CD4-positive, CD25-positive, alpha-beta regulatory T cell (primary cell): ENCODE data around the gene HDAC4. TPM values are rescaled to one million over a fixed set of nuclear protein-coding genes. Genes with fewer than 3 reads are reported as not detected.
A peak's percentile ranks its signal among the peaks of the same experiment; 100 is the strongest.

Experiments used
- ATAC-seq, 2 donors: fragments of 150-1000 bp; cut with Tn5 transposase; one replicate each; pipeline ENCODE4 v1.10.0; 2021; ENCODE audit warnings: low read depth in 2 of 2, moderate number of reproducible peaks in 2 of 2, moderate library complexity in 1 of 2
- DNase-seq, 3 donors: peaks; one replicate each; pipeline versions ENCODE4 v3.0.0 to v3.0.0-alpha.2; 2012 to 2022; ENCODE audit warnings: mixed read lengths in 1 of 3
- H3K27ac ChIP-seq: one replicate; pipeline ENCODE4 v1.7.0; 2013; ENCODE audit warnings: mild to moderate bottlenecking, low read length; ENCODE audit not compliant: insufficient read depth, poor library complexity, severe bottlenecking
- H3K27me3 ChIP-seq: one replicate; pipeline ENCODE4 v1.7.0; 2013; ENCODE audit warnings: low read length; ENCODE audit not compliant: control insufficient read depth, insufficient read depth
- H3K36me3 ChIP-seq: one replicate; pipeline ENCODE4 v1.7.0; 2013; ENCODE audit warnings: mild to moderate bottlenecking, low read length, moderate library complexity; ENCODE audit not compliant: control insufficient read depth, insufficient read depth
- H3K4me1 ChIP-seq: 2 replicates; pipeline ENCODE4 v1.7.0; 2013; ENCODE audit warnings: mild to moderate bottlenecking, low read length; ENCODE audit not compliant: insufficient read depth, control insufficient read depth, poor library complexity, severe bottlenecking
- H3K4me3 ChIP-seq: one replicate; pipeline ENCODE4 v1.7.0; 2013; ENCODE audit warnings: low read depth, mild to moderate bottlenecking, low read length, moderate library complexity
- H3K9me3 ChIP-seq, 2 experiments: 1 replicate in 1 of 2; 2 replicates in 1 of 2; pipeline ENCODE4 v1.7.0; 2013; ENCODE audit warnings: low read length in 2 of 2, mild to moderate bottlenecking in 1 of 2, moderate library complexity in 1 of 2; ENCODE audit not compliant: control insufficient read depth in 2 of 2
- H3K27ac Mint-ChIP-seq, 3 donors: one replicate each; pipeline ENCODE4 v1.8.0; 2020 to 2022; ENCODE audit warnings: mild to moderate bottlenecking in 3 of 3, mixed read lengths in 3 of 3, moderate library complexity in 2 of 3
- H3K27me3 Mint-ChIP-seq: one replicate; pipeline ENCODE4 v1.8.0; 2022; ENCODE audit warnings: mild to moderate bottlenecking, mixed read lengths
- H3K36me3 Mint-ChIP-seq: one replicate; pipeline ENCODE4 v1.8.0; 2020; ENCODE audit warnings: mixed read lengths
- H3K4me1 Mint-ChIP-seq, 4 donors: one replicate each; pipeline ENCODE4 v1.8.0; 2020 to 2022; ENCODE audit warnings: mixed read lengths in 4 of 4, mild to moderate bottlenecking in 1 of 4
- H3K4me3 Mint-ChIP-seq, 4 donors: one replicate each; pipeline ENCODE4 v1.8.0; 2020 to 2022; ENCODE audit warnings: mild to moderate bottlenecking in 4 of 4, mixed read lengths in 4 of 4, moderate library complexity in 3 of 4
- H3K9me3 Mint-ChIP-seq, 7 donors: one replicate each; pipeline ENCODE4 v1.8.0; 2020 to 2022; ENCODE audit warnings: mixed read lengths in 7 of 7, mild to moderate bottlenecking in 3 of 7, moderate library complexity in 2 of 7
- polyA plus RNA-seq, 4 donors: library from polyadenylated mRNA; unstranded; fragments of 300-500 nt; fragmentation: Illumina TruSeq; gene quantifications; one replicate each; pipeline ENCODE4 v1.2.3, GENCODE V29; 2021
- total RNA-seq: library from RNA; stranded (reverse); gene quantifications from one replicate; pipeline ENCODE4 v1.2.3, GENCODE V29; 2022

HDAC4 gene
- total and polyA plus RNA-seq, 5 donors from 2014 or later: 6.5 to 118 (median 8.6) TPM

DNA sequence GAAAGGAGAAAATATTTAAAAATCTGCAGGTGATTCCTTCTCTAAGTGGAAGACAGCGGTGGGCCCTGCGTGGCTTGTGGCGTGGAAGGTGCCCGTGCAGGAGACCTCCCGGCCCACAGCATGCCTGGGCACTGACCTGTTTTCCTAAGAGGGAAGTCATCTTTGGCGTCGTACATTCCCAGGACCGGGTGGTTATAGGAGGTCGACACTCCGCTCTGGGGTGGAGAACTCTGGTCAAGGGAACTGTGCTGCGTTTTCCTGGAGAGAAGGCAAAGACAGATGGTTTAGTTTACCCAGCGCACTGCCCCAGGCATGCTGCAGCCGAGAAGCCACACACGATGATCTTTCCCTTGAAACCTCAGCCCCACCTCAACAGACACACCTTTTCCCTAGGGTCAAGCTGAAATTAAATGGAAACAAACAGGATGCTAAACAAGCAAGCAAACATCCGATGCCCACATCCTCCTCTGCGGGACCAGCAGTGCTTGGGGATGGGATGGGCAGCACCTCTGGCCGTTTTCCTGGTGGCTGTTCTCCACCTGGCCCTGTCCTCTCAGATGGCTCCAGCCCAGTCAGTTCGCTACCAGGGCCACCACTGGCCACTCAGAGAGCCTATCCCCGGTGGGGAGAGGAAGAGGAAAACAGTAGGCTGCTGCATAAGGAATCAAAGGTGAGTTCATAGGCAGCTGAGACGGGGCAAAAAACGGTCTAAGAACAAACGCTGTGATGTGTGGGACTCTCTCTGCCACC lies 244.1 kb downstream of the HDAC4 start:
- no peak overlapping the region for H3K27ac ChIP-seq
- Mint-ChIP-seq H3K9me3 (no peaks in the 10 kb centered on the region), H3K4me1 (peaks cover 0 to 11% (median 3%) of the 10 kb centered on the region in 4 donors), H3K27me3 (no peaks in the 10 kb centered on the region), H3K36me3 (peaks cover 67% of the 10 kb centered on the region), H3K27ac (no peak overlapping the region), H3K4me3 (no peak overlapping the region)
- peaks cover 79% of the 10 kb centered on the region for H3K36me3 ChIP-seq
- ATAC-seq (no peak), DNase-seq (no peak)
- peaks cover 0 to under 1% of the 10 kb centered on the region in 2 experiments for H3K9me3 ChIP-seq
- no peak overlapping the region for H3K4me3 ChIP-seq
- no peaks in the 10 kb centered on the region for H3K27me3 ChIP-seq
- peaks cover under 1% of the 10 kb centered on the region for H3K4me1 ChIP-seq

DNA sequence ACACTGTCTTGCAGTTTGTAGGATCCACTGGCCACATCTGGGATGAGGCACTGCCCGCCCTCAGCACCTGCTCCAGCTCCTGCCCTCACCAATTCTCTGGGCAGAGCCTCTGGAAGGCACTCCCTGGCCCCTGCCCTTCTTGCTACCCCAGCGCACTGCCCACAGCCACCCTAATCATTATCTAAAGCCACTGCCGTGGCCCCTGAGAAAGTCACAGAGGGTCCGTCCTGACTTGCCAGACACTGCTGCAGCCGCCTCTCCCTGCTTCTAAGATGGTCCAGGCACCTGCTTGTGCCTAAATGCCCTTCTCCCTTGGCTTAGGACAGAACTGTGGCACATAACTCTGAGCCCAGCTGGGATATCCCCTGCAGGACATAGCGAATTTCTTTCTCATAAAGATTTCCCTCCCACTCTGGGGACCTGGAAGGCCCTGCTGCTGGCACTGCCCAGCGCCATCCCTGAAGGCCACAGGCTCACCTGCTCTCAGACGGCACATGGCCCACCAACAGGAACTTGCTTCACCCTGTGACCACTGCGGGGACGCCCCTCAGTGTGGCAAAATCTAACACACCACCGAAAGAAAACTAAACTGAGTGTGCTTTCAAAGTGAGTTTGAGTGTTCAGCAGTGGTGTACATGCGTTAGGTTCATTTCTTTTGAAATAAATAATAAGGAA lies 244.9 kb downstream of the HDAC4 start:
- H3K27ac Mint-ChIP-seq: no peak overlapping the region
- DNase-seq (no peak), ATAC-seq (no peak)
- peaks cover 0 to 18% (median 4%) of the 10 kb centered on the region in 4 donors for H3K4me1 Mint-ChIP-seq
- Histone ChIP-seq H3K36me3 (peaks cover 75% of the 10 kb centered on the region), H3K27ac (no peak overlapping the region), H3K4me1 (peaks cover 5% of the 10 kb centered on the region), H3K9me3 (peaks cover 1 to 8% of the 10 kb centered on the region in 2 experiments), H3K4me3 (no peak overlapping the region), H3K27me3 (no peaks in the 10 kb centered on the region)
- H3K36me3 Mint-ChIP-seq: peaks cover 61% of the 10 kb centered on the region
- H3K9me3 Mint-ChIP-seq: peaks cover 0 to 2% (median under 1%) of the 10 kb centered on the region in 7 donors
- no peak overlapping the region for H3K4me3 Mint-ChIP-seq
- H3K27me3 Mint-ChIP-seq: no peaks in the 10 kb centered on the region

DNA sequence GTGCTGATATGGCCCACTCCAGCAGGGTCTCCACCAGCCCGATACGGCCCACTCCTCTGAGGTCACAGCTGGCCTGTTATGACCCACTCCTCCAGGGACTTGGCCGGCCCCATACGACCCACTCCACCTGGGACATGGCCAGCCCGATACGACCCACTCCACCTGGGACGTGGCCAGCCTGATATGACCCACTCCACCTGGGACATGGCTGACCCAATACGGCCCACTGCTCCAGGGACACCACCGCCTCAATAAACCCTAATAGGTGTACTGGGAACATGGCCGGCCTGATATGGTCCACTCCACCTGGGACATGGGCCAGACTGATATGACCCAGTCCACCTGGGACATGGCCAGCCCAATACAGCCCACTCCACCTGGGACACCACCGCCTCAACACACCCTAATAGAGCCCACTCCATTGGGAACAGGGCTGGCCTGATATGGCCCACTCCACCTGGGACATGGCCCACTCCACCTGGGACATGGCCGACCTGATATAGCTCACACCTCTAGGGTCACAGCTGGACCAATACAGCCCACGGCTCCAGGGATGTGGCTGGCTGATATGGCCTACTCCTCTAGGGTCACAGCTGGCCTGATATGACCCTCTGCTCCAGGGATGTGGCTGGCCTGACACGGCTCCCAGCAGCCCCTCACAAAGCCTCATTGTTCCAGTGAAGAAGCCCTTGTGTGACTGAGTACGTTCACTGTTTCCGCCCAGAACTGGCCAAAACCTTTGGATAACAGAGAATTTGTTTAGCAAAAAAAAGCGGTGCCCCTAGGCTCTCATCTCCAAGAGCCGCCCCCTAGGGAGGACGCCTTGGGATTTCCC lies 245.6 kb downstream of the HDAC4 start:
- ATAC-seq (no peak), DNase-seq (no peak)
- Histone ChIP-seq H3K27me3 (no peaks in the 10 kb centered on the region), H3K27ac (no peak overlapping the region), H3K36me3 (peaks cover 68% of the 10 kb centered on the region), H3K4me1 (peaks cover 5% of the 10 kb centered on the region), H3K9me3 (peaks cover 6 to 15% of the 10 kb centered on the region in 2 experiments), H3K4me3 (no peak overlapping the region)
- Mint-ChIP-seq H3K9me3 (peaks cover under 1 to 8% (median 5%) of the 10 kb centered on the region in 7 donors), H3K4me3 (no peak overlapping the region), H3K27ac (peak overlapping the region in 1 of 3 donors; percentile 62), H3K36me3 (peaks cover 56% of the 10 kb centered on the region), H3K4me1 (peaks cover 3 to 24% (median 8%) of the 10 kb centered on the region in 4 donors), H3K27me3 (no peaks in the 10 kb centered on the region)

DNA sequence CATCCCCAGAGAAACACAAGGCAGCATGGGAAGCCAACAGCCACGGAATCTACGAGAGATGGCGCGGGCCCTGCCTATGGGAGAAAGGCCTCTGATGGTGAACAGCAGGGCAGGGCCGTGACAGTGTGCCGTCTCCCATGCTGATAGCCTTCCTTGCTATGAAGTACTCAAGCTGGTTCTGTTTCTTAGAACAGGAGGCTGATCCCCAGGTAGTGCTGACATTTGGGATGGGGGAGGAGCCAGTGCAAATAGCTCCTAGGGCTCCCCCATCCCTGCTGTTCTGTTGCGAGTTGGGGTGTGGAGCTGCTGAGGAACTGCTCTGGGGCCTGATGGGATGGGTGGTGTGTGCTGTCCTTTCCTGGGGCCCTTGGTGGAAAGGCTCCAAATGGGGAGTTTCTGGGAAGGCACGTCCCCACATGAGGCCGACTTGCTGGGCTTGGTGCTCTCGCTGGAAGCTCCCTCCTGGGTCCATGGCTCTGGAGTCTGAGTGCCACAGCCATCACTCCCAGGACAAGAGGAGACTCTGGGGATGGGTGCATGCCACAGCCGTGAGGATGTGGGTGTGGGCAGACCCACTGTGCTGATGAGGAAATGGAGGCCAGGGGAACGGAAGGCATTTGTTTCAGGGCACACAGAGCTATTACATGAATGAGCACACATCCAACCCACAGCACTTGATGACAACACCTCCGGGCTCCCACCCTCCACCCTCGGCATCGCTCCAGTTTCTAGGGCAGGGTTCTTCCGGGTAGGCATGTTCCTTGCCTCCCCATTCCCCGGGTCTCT lies 246.8 kb downstream of the HDAC4 start:
- DNase-seq (no peak), ATAC-seq (no peak)
- H3K36me3 ChIP-seq: peaks cover 61% of the 10 kb centered on the region
- H3K27me3 ChIP-seq: no peaks in the 10 kb centered on the region
- peaks cover 1 to 10% (median 7%) of the 10 kb centered on the region in 7 donors for H3K9me3 Mint-ChIP-seq
- H3K4me3 ChIP-seq: no peak overlapping the region
- no peaks in the 10 kb centered on the region for H3K27me3 Mint-ChIP-seq
- peaks cover 11 to 17% of the 10 kb centered on the region in 2 experiments for H3K9me3 ChIP-seq
- H3K27ac Mint-ChIP-seq: peak overlapping the region; percentile 38 to 69 (median 47)
- H3K4me1 ChIP-seq: peaks cover 5% of the 10 kb centered on the region
- no peak overlapping the region for H3K27ac ChIP-seq
- H3K4me3 Mint-ChIP-seq: no peak overlapping the region
- peaks cover 53% of the 10 kb centered on the region for H3K36me3 Mint-ChIP-seq
- peaks cover 6 to 24% (median 8%) of the 10 kb centered on the region in 4 donors for H3K4me1 Mint-ChIP-seq

DNA sequence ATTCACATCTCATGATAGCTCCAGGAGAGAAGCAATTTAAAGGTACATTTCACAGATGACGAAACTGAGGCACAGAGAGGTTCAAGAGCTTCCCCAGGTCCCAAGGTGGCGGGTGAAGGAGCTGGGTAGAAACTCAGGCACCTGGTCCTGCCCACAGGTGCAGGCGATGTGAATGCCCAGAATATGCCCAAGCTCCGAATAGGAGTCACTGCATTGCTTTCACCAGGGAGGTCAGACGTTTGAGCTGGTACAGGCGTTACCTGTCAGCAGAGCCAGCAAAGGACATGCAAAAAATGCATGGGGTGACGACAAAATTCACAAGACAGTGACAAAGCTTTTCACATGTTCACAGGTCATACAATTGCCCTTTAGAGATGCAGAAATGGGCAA lies 247.9 kb downstream of the HDAC4 start:
- Mint-ChIP-seq H3K4me1 (peaks cover 6 to 24% (median 8%) of the 10 kb centered on the region in 4 donors), H3K4me3 (peak overlapping the region in 1 of 4 donors; percentile 21), H3K27me3 (no peaks in the 10 kb centered on the region), H3K27ac (peak overlapping the region in 1 of 3 donors; percentile 55), H3K9me3 (peaks cover 1 to 13% (median 7%) of the 10 kb centered on the region in 7 donors), H3K36me3 (peaks cover 60% of the 10 kb centered on the region)
- Histone ChIP-seq H3K27ac (no peak overlapping the region), H3K4me1 (peaks cover 5% of the 10 kb centered on the region), H3K4me3 (no peak overlapping the region), H3K27me3 (no peaks in the 10 kb centered on the region), H3K9me3 (peaks cover 11 to 17% of the 10 kb centered on the region in 2 experiments), H3K36me3 (peaks cover 69% of the 10 kb centered on the region)
- ATAC-seq: no peak
- DNase-seq: no peak

DNA sequence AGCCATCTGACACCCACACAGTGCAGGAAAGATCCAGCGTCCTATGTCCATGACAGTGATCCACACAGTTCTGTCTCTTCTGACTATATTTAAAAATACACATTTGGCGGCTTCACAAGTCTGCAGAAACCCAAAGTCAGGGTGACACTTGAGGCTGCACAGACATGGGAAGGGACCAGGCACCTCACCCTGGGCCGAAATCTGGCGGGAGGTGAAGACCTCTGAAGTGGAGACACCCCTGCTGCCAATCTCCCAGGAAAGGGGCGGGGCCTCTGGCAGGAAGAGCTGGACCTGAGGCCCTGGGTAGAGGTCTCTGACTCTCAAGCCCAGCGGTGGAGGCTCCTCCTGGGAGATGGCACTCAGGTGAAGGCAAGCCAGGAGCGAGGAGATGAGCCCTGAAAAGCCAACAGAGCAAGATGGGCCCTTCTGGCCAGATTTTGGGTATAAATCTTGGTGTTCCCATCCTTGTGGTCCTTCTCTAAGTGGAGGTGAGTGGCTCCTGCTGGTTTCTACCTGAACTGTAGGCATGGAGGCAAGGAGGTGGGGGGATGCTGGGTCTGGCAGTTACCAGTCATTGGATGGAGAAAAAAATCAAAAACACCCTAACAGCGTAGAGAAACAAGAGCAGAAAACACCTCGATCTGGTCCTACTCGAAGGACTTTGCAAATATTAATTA lies 248.4 kb downstream of the HDAC4 start:
- H3K9me3 ChIP-seq: peaks cover 11 to 17% of the 10 kb centered on the region in 2 experiments
- peaks cover 63% of the 10 kb centered on the region for H3K36me3 Mint-ChIP-seq
- peak overlapping the region in 1 of 4 donors; percentile 50 for H3K4me3 Mint-ChIP-seq
- H3K4me1 ChIP-seq: peaks cover 5% of the 10 kb centered on the region
- H3K9me3 Mint-ChIP-seq: peaks cover 1 to 14% (median 7%) of the 10 kb centered on the region in 7 donors
- H3K4me3 ChIP-seq: no peak overlapping the region
- H3K27me3 Mint-ChIP-seq: no peaks in the 10 kb centered on the region
- peaks cover 6 to 24% (median 8%) of the 10 kb centered on the region in 4 donors for H3K4me1 Mint-ChIP-seq
- peak overlapping the region in 1 of 3 donors; percentile 26 for H3K27ac Mint-ChIP-seq
- H3K27ac ChIP-seq: no peak overlapping the region
- no peak for ATAC-seq
- no peak for DNase-seq
- no peaks in the 10 kb centered on the region for H3K27me3 ChIP-seq
- H3K36me3 ChIP-seq: peaks cover 69% of the 10 kb centered on the region
